A673 (cell line): ENCODE measurements around the gene EPB41. TPM values are rescaled to one million over a fixed set of nuclear protein-coding genes. Genes with fewer than 3 reads are reported as not detected.

Source experiments
- BruUV-seq: library from RNA; stranded (reverse); fragments of 400-500 nt; replicated peaks from 2 replicates; lab custom pipeline; 2021; lab: Mats Ljungman, UMichigan
- CTCF ChIA-PET: fragments of 300-600 bp; sonication (Branson Sonifier 250); formaldehyde crosslinking; loops from one replicate; lab custom pipeline; 2022; ENCODE audit warnings: antibody characterized with exemption; lab: Charles Lee
- POLR2A ChIA-PET: fragments of 300-600 bp; sonication (Branson Sonifier 250); formaldehyde crosslinking; loops from one replicate; lab custom pipeline; 2022; ENCODE audit warnings: antibody characterized with exemption; ENCODE audit not compliant: low non-redundant PET; lab: Charles Lee
- DNase-seq: peaks from one replicate; pipeline ENCODE4 v3.0.0-alpha.2; 2015; ENCODE audit warnings: low spot score
- H3K27ac ChIP-seq: fragments of 200-600 bp; sonication (generic); 2 replicates; pipeline ENCODE4 v1.5.1; 2016; ENCODE audit warnings: mixed run types, low read depth, mild to moderate bottlenecking, mixed read lengths, antibody characterized with exemption, low read length; ENCODE audit not compliant: poor library complexity, severe bottlenecking
- H3K27me3 ChIP-seq: fragments of 200-600 bp; sonication (generic); replicated peaks from 2 replicates; pipeline ENCODE4 v1.6.1; 2017; ENCODE audit warnings: mixed run types, low read depth, mild to moderate bottlenecking, mixed read lengths, antibody characterized with exemption, low read length; ENCODE audit not compliant: insufficient read depth, poor library complexity
- H3K36me3 ChIP-seq: fragments of 200-600 bp; sonication (generic); 2 replicates; pipeline ENCODE4 v1.6.1; 2016; ENCODE audit warnings: mixed run types, mild to moderate bottlenecking, mixed read lengths, antibody characterized with exemption, low read length; ENCODE audit not compliant: insufficient read depth, poor library complexity, severe bottlenecking
- H3K4me1 ChIP-seq: fragments of 200-600 bp; sonication (generic); 2 replicates; pipeline ENCODE4 v1.6.1; 2017; ENCODE audit warnings: mixed run types, mild to moderate bottlenecking, mixed read lengths, antibody characterized with exemption, low read length; ENCODE audit not compliant: insufficient read depth, poor library complexity, severe bottlenecking
- H3K4me3 ChIP-seq: fragments of 200-600 bp; sonication (generic); 2 replicates; pipeline ENCODE4 v1.5.1; 2016; ENCODE audit warnings: low read depth, mixed run types, mild to moderate bottlenecking, mixed read lengths, low read length; ENCODE audit not compliant: poor library complexity, severe bottlenecking
- H3K9me3 ChIP-seq: fragments of 200-600 bp; sonication (generic); 2 replicates; pipeline ENCODE4 v1.6.1; 2016; ENCODE audit warnings: mixed run types, low read depth, mild to moderate bottlenecking, mixed read lengths, antibody characterized with exemption, low read length; ENCODE audit not compliant: poor library complexity, severe bottlenecking
- CTCF ChIP-seq: fragments of 300-800, 200-600 bp; sonication (generic); conservative IDR thresholded peaks from 2 replicates; pipeline ENCODE4 v1.5.1; 2017; ENCODE audit warnings: low read depth, mild to moderate bottlenecking, antibody characterized with exemption, low read length, moderate library complexity, mixed read lengths
- EZH2 ChIP-seq: fragments of 200-600 bp; sonication (generic); IDR thresholded peaks from 2 replicates; pipeline ENCODE4 v1.6.1; 2017; ENCODE audit warnings: borderline replicate concordance, low read depth, mild to moderate bottlenecking, mixed read lengths, antibody characterized with exemption, low read length; ENCODE audit not compliant: poor library complexity, severe bottlenecking
- intact Hi-C: fragments of 100-400 bp; cut with micrococcal nuclease; formaldehyde crosslinking; loops from one replicate; pipeline ENCODE4 v1.10.0; 2022; ENCODE audit not compliant: unreplicated experiment
- total RNA-seq: library from RNA; stranded (reverse); gene quantifications from 2 replicates; pipeline ENCODE4 v1.2.3, GENCODE V29; 2021

The EPB41 gene
- total RNA-seq, 1 experiment from 2014 or later: 337 TPM

DNA sequence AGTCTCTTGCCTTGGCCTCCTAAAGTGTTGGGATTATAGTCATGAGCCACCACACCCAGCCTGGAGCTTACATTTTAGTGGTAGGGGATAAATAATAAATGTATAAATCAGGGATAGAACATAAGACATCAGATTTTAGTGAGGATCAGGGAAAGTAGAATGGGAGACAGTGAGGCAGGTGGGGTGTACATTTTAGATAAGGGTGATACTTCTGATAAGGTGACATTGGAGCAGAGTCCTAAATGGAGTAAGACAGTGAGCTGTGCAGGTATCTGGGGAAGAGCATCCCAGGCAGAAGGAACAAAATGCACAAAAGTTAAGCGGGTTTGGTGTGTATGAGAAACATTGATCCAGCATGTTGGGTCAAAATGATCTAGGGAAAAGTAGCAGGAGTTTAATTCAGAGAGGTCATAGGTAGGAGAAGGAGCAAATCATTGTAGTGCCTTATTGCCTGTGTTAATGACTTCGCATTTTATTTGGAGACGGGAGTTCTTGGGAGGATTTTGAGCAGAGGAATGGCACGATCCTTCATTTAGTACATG lies 11.1 kb downstream of the EPB41 start:
- CTCF ChIA-PET: no interaction called here
- Histone ChIP-seq H3K27me3 (no peaks in the 10 kb centered on the region), H3K4me1 (peaks cover 50% of the 10 kb centered on the region), H3K9me3 (no peaks in the 10 kb centered on the region), H3K27ac (no peak overlapping the region), H3K36me3 (no peaks in the 10 kb centered on the region), H3K4me3 (no peak overlapping the region)
- DNase-seq: no peak
- TF ChIP-seq CTCF (no peak), EZH2 (no peak)
- no TSS peak for BruUV-seq
- intact Hi-C loops: no loop called here
- POLR2A ChIA-PET: interaction anchor here (0.5 kb wide), 1 partner anchor 16 kb away, joined by 4 read pairs; no protein-coding TSS in a partner anchor

- DNase-seq: peak; percentile 54
- H3K27ac ChIP-seq: peak overlapping the region; percentile 86
- no TSS peak for BruUV-seq
- no peaks in the 10 kb centered on the region for H3K9me3 ChIP-seq
- H3K36me3 ChIP-seq: no peaks in the 10 kb centered on the region
- TF ChIP-seq EZH2 (no peak), CTCF (no peak)
- CTCF ChIA-PET: no interaction called here
- H3K27me3 ChIP-seq: no peaks in the 10 kb centered on the region
- H3K4me3 ChIP-seq: peak overlapping the region; percentile 27
- intact Hi-C loops: no loop called here
- POLR2A ChIA-PET: no interaction called here
- H3K4me1 ChIP-seq: peaks cover 40% of the 10 kb centered on the region
These were observed 12.4 kb downstream of the EPB41 start for GRCh38 chr1:28926629-28927265.

- peak overlapping the region; percentile 86 for H3K27ac ChIP-seq
- H3K27me3 ChIP-seq: no peaks in the 10 kb centered on the region
- ChIA-PET CTCF (no interaction called here), POLR2A (no interaction called here)
- H3K4me1 ChIP-seq: peaks cover 40% of the 10 kb centered on the region
- H3K4me3 ChIP-seq: peak overlapping the region; percentile 27
- BruUV-seq: no TSS peak
- TF ChIP-seq CTCF: no peak
- no peak for TF ChIP-seq EZH2
- H3K9me3 ChIP-seq: no peaks in the 10 kb centered on the region
- intact Hi-C loops: no loop called here
- no peak for DNase-seq
- no peaks in the 10 kb centered on the region for H3K36me3 ChIP-seq
These were observed 12.9 kb downstream of the EPB41 start for GRCh38 chr1:28927266-28927647.
